ENCODE measurements around the gene DCAF8L2.

GRCh38 chrX:27583976-27584375 lies 6.2 kb upstream of the DCAF8L2 start:
- TF ChIP-seq TCF12 (IDR thresholded peaks at IDR 0.05; ENCODE audit: low read depth), result no peak
- no peak for TF ChIP-seq TAF1 (IDR thresholded peaks at IDR 0.05; ENCODE audit: low read depth)
- no peak for TF ChIP-seq EP300 (IDR thresholded peaks at IDR 0.05; ENCODE audit: borderline replicate concordance)
- TF ChIP-seq EGR1 (IDR thresholded peaks at IDR 0.05), result no peak
- no peak for TF ChIP-seq FOXM1 (IDR thresholded peaks at IDR 0.05; ENCODE audit: borderline replicate concordance, low read depth)
- no peak for TF ChIP-seq RAD21 (IDR thresholded peaks at IDR 0.05; ENCODE audit: low read depth)
- TF ChIP-seq YY1 (IDR thresholded peaks at IDR 0.05; ENCODE audit: low read depth), result no peak
- TF ChIP-seq REST (IDR thresholded peaks at IDR 0.05; ENCODE audit: low read depth), result no peak
- no peak for TF ChIP-seq CEBPB (IDR thresholded peaks at IDR 0.05)
- TF ChIP-seq, protein P1, sequence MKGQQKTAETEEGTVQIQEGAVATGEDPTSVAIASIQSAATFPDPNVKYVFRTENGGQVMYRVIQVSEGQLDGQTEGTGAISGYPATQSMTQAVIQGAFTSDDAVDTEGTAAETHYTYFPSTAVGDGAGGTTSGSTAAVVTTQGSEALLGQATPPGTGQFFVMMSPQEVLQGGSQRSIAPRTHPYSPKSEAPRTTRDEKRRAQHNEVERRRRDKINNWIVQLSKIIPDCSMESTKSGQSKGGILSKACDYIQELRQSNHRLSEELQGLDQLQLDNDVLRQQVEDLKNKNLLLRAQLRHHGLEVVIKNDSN (IDR thresholded peaks at IDR 0.05), result no peak

Data from Ishikawa (cell line).